ENCODE results near the gene HMOX1. TPM values are rescaled to one million over a fixed set of nuclear protein-coding genes. Genes with fewer than 3 reads are reported as not detected.

Gene HMOX1
- total and polyA plus RNA-seq, 2 of the 8 experiments (the other 6 are each of a cell fraction or from before 2014, with no cell fraction given): 25.0 to 41.6 TPM

GRCh38 chr22:35349368-35349703 is 31.6 kb upstream of the HMOX1 start:
- Histone ChIP-seq H3K4me1 (replicated peaks in 1 of 4; ENCODE audit: control insufficient read depth in 3 of 4, insufficient read depth in 4 of 4, low read length in 3 of 4) (peaks cover 0 to 12% (median 5%) of the 10 kb centered on the region in 4 experiments; a peak in 5 of 7 replicates), H3K9me3 (ENCODE audit: insufficient read depth in 2 of 2, low read depth in 1 of 2, low read length in 1 of 2) (no peaks in the 10 kb centered on the region), H4K8ac (ENCODE audit: extremely low read depth, insufficient read depth, low read length) (no peak overlapping the region), H3K4me3 (ENCODE audit: extremely low read depth in 1 of 4, insufficient read depth in 2 of 4, low read depth in 3 of 4, low read length in 4 of 4) (no peak overlapping the region), H2BK5ac (ENCODE audit: low read depth, low read length) (no peak overlapping the region; the same call in 1 of the 2 replicates), H3K79me2 (ENCODE audit: control insufficient read depth in 1 of 2, insufficient read depth in 2 of 2, low read length in 2 of 2) (no peaks in the 10 kb centered on the region), H3K56ac (replicated peaks; ENCODE audit: insufficient read length, low read depth, low read length) (no peak overlapping the region), H4K91ac (replicated peaks; ENCODE audit: insufficient read length, low read length) (no peak overlapping the region), H3K9ac (replicated peaks in 1 of 4; ENCODE audit: extremely low read depth in 1 of 4, low read depth in 3 of 4, low read length in 3 of 4) (no peak overlapping the region), H4K5ac (ENCODE audit: insufficient read length, low read depth, low read length) (no peak overlapping the region), H3K4me2 (ENCODE audit: insufficient read depth in 1 of 2, low read depth in 2 of 2, low read length in 2 of 2) (no peak overlapping the region), H3K36me3 (ENCODE audit: control insufficient read depth in 2 of 4, insufficient read depth in 4 of 4, low read length in 3 of 4) (no peaks in the 10 kb centered on the region), H2AK5ac (ENCODE audit: low read depth, low read length) (no peak overlapping the region), H3K79me1 (ENCODE audit: low read depth, low read length) (no peaks in the 10 kb centered on the region), H2AFZ (ENCODE audit: low read length) (no peak overlapping the region), H3K23me2 (ENCODE audit: low read depth, low read length) (peaks cover 3% of the 10 kb centered on the region; the same call in 1 of the 2 replicates), H3K4ac (replicated peaks; ENCODE audit: insufficient read length, low read depth, low read length) (peak overlapping the region; percentile 60), H3K27ac (ENCODE audit: low read depth, low read length) (no peak overlapping the region), H3K23ac (ENCODE audit: insufficient read length) (no peak overlapping the region), H2BK120ac (replicated peaks; ENCODE audit: low read depth, low read length) (no peak overlapping the region), H2BK12ac (ENCODE audit: low read depth, low read length) (no peak overlapping the region), H3K14ac (ENCODE audit: insufficient read length) (no peak overlapping the region), H3K18ac (ENCODE audit: extremely low read depth, low read length) (no peak overlapping the region), H2BK15ac (ENCODE audit: low read length) (no peak overlapping the region), H2BK20ac (ENCODE audit: low read length) (no peak overlapping the region), H4K20me1 (replicated peaks in 1 of 2; ENCODE audit: control insufficient read depth in 1 of 2, insufficient read depth in 2 of 2, low read length in 2 of 2) (peaks cover 1% of the 10 kb centered on the region in 2 experiments), H3K27me3 (replicated peaks in 1 of 4; ENCODE audit: control insufficient read depth in 3 of 4, extremely low read depth in 1 of 4, insufficient read depth in 3 of 4, low read length in 3 of 4) (peaks cover 0 to 4% (median 0%) of the 10 kb centered on the region in 4 experiments; a peak in 4 of 7 replicates)
- FAIRE-seq: no peak
- ChIA-PET CTCF (ENCODE audit: partially characterized antibody) (interaction anchor here (0.6 to 4.2 kb wide), 8 partner anchors 10 to 233 kb away, joined by 3 to 31 read pairs (median 8); no protein-coding TSS in a partner anchor), POLR2A (ENCODE audit: partially characterized antibody) (interaction anchor here (0.9 to 5.7 kb wide), 3 partner anchors 11 to 60 kb away, joined by 3 to 36 read pairs (median 4); no protein-coding TSS in a partner anchor)
- no peak for DNase-seq (ENCODE audit: low read depth in 1 of 2, low spot score in 2 of 2)
- 83% methylated on average over 9 of the region's 9 CpGs; no CpG with 5 or more reads in 1 of the 2 experiments for WGBS, 2 experiments (ENCODE audit: extremely low coverage in 1 of 2, insufficient coverage in 1 of 2, insufficient read length in 1 of 2, insufficient replicate concordance in 2 of 2, low coverage in 1 of 2, low lambda C conversion rate in 2 of 2, missing lambda C conversion rate in 1 of 2)
- TF ChIP-seq POLR2A (IDR thresholded peaks at IDR 0.05; ENCODE audit: control extremely low read depth in 1 of 2, low read depth in 2 of 2, low read length in 2 of 2) (no peak), KDM5A (IDR thresholded peaks at IDR 0.05; ENCODE audit: low read length) (no peak), MAFK (IDR thresholded peaks at IDR 0.05; ENCODE audit: low read depth, low read length) (no peak), PHF8 (conservative IDR thresholded peaks at IDR 0.05; ENCODE audit: low read depth, low read length) (no peak), ATF2 (IDR thresholded peaks at IDR 0.05; ENCODE audit: low read length) (no peak), CEBPB (IDR thresholded peaks at IDR 0.05; ENCODE audit: low read depth, low read length) (no peak), ASH2L (IDR thresholded peaks at IDR 0.05; ENCODE audit: low read length) (no peak), SIRT6 (IDR thresholded peaks at IDR 0.05; ENCODE audit: low read length) (no peak), CTCF (IDR thresholded peaks at IDR 0.05; ENCODE audit: control extremely low read depth in 1 of 3, insufficient read depth in 1 of 3, low read depth in 1 of 3, low read length in 3 of 3) (no peak), TEAD4 (IDR thresholded peaks at IDR 0.05; ENCODE audit: low read depth, low read length) (no peak), TCF12 (IDR thresholded peaks at IDR 0.05; ENCODE audit: low read depth, low read length) (no peak)
